Measurements from ENCODE around the gene COX6A2.

COX6A2 gene

DNA sequence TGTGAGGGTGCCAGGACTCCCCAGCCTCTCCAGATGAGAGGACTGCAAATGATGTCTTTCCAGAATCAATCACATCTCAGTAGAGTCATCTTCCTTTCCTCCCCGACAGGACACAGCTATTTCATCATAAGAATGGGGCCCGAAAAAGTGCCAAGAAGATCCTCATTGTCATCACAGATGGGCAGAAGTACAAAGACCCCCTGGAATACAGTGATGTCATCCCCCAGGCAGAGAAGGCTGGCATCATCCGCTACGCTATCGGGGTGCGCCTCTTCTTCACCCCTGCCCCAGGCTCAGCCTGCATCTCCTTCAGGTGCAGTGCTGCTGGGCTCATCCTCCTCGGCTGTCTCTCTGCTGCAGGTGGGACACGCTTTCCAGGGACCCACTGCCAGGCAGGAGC, 20.8 kb downstream of the COX6A2 start:
- DNase-seq: no peak

DNA sequence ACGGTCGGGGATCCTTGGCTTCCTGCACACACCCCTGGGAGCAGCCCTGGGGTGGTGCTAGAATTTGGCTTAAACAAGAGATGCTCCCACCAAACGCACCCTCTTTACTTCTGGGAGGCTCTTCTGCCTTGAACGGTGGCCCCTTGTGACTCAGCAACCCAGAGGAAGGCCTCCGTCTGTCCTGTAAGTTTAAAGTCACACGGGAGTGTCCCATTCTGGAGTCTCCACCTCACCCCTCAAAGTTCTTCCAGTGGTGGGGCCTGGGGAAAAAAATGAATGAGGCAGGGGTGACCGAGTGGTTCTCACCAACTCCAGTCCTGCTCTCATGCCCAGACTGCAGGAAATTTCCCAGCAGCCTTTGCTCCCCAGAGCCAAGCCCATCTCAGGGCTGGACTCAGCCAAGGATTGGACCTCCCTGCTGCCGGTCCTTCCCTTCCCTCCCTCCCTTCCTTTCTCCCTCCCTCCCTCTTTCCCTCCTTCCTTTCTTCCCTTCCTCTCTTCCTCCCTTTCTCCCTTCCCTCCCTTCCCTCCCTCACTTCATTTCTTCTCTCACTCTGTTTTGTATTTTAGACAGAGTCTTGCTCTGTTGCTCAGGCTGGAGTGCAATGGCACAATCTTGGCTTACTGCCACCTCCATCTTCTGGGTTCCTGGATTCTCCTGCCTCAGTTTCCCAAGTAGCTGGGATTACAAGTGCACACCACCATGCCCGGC, 23.7 kb downstream of the COX6A2 start:
- no peak for DNase-seq

DNA sequence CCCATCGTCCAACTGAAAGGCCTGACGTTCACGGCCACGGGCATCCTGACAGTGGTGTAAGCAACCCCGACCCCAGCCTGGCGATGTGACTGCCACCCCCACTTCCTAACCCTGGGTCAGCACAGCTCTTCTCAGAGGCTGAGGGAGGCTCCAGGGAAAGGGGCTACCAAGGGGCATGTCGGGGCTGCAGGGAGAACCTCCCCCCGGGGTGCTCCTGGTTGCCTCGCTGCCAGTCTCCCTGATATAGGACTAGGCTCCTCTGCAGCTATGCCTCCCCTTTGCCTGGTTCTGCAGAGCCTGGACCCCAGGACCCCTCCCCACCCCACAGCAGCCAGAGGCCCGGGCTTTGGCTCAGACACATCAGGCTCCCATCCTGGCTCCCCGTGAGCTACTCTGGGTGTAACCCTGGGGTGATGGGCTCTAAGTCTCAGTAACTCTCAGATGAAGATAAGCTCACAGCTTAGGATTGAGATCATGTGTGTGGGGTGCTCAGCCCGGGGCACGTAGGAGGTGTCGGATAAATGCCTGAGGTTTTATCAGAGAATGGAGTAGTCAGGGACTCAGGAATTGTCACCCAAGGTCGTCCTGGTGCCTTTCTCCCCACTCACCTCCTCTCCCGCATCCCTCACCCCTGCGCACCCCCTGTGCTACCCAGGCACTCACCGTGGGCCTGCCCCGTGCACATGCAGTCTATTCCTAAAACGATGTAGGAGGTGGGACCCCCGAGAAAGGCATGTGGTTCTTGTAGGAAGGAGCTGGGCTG, 24.4 kb downstream of the COX6A2 start:
- no peak for DNase-seq

DNA sequence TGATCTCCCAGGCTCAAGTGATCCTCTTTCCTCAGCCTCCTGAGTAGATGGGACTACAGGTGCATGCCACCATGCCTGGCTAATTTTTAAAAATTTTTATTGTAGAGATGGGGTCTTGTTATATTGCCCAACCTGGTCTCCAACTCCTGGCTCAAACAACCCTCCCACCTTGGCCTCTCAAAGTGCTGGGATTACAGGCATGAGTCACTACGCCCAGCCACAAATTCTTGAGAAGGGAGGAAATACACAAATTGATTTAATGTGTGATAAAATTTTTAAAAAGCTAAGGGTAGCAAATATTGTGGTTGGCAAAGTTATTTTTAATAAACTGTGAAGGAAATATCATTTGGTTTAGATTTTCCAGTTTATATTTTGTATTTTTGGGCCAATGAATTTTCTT, 25.5 kb downstream of the COX6A2 start:
- DNase-seq: no peak

DNA sequence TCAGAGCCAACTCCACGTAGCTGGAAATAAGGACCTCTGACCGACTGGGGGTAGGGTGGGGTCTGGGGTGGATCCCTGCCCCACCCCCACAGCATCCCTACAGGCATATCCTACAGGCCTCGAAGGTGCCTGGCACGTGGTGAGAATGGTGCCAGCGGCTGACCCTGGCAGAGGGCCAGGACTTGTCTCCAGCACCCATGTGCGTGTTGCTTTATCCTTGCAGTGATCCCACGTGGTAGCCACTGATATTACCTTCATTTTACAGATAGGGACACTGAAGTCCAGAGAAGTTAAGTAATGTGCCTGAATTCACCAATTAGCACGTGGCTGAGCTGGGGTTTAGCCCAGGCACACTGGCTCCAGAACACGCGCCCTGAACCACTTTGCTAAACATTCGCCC, 26.7 kb downstream of the COX6A2 start:
- DNase-seq: no peak

DNA sequence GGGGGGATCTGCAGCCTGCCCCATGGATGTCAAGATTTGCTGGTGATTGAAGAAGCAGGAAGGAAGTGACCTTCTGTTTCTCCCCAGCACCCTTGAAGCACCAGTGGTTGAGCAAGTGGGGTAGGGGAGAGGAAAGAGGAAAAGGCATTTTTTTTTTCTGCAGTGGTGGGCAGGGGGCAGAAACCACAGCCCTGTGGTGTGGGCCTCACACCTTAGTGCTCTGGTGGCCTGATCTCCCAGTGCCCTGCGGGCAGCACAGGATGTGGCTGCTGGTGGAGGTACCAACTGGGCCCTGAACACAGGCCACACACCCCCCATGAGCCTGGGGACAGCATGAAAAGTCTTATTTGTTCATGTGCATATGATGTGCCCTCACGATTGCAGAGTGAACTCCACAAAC, 28.0 kb downstream of the COX6A2 start:
- DNase-seq: no peak

DNA sequence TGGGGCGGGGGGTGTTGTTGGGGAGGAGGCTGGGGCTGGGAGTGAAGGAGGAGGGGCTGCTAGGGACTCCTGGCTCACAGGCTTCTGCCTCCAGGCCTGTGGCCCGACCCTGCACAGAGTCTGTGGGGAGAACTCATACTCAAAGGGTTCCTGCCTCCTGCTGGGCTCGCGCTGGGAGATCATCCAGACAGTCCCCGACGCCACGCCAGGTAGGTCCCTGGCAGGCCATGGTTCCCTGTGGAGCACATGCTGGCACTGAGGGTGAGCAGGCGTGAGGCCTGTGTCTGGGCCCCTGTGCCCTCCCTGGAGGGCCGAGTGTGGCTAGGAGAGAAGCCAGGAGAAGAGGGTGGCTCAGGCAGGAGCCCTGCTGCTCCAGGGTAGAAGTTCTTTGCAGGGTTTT, 30.5 kb downstream of the COX6A2 start:
- DNase-seq: no peak

DNA sequence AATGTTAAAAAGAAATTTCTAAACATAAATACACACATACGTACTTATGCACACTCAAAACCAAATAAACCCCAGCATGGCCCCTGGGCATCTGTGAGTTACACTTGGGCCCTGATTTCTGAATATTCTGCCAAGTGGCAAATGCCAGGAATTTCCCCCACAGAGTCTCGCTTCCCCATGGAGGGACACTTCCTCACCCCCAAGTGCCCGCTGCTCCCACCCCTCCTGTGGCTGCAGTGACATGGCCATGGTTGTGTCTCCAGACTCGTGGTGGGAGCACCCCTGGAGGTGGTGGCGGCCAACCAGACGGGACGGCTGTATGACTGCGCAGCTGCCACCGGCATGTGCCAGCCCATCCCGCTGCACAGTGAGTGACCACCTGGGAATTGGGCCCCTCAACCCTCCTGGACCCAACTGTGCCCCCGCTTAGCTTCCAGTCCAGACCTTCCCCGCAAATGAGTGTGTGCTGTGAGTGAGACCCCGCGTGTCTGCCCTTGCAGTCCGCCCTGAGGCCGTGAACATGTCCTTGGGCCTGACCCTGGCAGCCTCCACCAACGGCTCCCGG, 31.0 kb downstream of the COX6A2 start:
- DNase-seq: no peak

DNA sequence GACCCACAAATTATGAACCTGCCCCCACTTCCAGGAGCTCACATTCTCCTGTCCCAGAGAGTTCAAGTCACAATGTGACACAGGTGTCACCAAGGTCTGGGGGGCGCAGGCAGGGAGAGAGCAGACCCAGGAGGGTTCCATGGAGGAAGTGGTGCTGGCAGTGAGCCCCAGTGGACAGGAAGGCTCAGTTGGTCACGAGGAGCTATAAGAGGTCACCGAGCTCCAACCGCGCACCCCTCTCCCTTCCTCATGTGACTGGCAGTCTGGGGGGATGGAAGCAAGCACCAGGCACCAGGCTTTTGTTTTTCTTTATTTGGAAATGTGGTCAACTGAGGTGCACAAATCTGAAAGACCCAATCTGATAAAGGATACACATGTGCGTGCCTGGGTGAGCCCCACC, 32.5 kb downstream of the COX6A2 start:
- DNase-seq: no peak

DNA sequence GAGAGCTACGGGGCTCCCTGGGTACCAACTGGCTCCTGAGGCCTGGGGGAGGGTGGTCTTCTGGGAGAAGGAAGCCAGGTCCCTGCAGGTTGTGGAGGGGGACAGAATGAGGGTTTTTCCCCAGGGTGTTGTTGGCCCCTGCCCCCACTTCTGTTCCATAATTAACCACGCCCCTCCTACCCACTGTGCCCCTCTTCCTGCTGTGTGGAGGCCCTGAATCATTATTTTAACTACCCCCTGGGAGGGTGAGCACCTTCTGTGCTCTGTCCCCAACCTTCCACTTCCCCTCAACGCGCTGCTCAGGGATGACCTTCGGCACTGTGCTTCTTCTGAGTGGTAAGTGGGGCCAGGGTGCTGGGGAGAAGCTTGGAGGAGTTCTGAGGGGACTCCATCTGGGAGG, 35.1 kb downstream of the COX6A2 start, which contains the start of gene ITGAD:
Gene ITGAD (plus strand): TSS at position 280 of the 400 bp plus-strand sequence. CDS start 26 bp downstream, at position 306.
- no peak for DNase-seq

DNA sequence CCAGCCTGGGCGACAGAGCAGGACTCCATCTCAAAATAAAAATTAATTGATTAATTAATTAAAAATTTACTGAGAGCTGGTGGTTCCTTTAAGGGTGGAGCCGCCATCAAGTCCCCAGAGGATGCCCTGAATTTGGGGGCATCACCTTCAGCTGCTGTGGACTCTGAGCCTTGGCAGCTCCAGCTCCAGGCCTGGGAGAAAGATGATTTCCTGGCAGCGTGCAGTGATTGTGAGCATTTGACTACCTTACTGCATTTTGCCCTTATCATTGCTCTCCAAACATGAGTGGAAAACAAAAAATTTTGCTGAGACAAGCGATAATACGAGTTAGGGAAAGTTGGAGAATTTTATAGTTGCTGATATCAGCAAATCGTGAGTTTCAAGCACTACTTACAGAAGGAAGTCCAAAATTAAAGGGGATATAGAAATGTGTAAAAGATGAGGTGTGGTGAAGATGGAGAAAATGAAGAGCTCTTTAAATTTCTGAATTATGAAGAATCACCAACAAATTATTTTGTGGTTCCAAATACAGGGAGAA, 37.6 kb downstream of the COX6A2 start:
- DNase-seq: no peak

DNA sequence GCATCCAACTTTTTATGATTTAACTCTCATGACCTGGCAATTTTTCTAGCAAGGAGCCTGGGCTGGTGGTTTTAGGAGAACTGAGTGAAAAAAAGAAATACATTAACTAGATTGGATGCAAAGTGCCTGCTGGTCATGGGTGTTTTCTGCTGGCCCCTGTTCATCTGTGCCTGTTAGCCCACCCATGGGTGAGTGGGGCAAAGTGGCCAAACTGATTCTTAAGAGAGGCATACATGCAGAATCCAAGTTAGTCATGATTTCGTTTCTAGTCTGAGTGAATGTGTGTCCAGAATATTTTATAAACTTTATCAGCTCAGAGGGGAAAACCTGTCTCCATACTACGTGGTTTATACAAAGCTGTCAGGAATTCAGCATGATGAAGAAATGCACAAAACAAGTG, 39.6 kb downstream of the COX6A2 start:
- no peak for DNase-seq

DNA sequence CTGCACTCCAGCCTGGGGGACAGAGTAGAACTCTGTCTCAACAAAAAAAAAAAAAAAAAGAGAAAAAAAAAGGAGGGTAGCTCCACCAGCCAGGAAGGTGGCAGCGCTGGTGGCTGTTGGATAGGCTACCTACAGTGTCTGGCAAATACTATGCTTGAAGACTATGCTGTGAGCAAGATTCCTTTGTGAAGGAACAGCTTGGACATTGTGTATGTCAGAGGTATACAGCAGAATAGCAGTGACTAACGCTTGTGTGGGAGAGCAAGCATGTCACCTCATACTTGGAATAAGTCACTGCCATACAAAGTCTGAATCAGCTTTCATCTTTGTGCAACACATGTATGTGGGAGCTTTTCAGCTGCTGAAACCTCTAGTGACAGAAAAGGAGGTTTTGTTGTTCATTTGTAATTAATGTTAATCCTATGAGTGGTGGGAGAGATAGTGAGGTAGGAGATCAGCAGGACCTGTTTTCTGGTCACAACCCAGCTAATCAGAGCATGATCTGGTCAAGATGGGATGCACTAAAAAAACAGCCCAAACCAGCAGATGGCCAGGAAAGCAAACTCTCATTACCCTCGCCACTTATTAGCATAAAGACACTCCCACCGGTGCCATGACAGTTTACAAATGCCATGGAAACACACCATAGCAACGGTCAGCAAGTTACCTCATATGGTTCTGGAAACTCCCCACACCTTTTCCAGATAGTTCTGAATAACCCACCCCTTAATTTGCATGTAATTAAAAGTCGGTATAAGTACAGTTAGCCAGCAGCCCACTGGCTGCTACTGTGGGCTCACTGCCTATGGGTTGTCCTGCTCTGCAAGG, 41.8 kb downstream of the COX6A2 start:
- no peak for DNase-seq

DNA sequence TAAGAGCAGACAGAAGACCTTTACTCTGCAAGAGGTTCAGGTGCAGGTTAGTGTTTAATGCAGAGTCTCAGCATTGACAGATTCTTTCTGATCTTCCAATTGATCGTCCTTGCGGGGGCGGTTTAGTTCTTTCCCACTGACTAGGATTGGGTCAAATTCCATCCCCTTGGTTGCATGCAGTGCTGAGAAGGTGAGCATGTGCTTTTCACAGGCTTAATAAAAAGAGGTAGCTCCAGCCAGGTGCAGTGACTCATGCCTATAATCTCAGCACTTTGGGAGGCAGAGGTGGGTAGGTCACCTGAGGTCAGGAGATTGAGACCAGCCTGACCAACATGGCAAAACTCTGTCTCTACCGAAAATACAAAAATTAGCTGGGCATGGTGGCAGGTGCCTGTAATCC, 42.5 kb downstream of the COX6A2 start:
- DNase-seq: no peak

DNA sequence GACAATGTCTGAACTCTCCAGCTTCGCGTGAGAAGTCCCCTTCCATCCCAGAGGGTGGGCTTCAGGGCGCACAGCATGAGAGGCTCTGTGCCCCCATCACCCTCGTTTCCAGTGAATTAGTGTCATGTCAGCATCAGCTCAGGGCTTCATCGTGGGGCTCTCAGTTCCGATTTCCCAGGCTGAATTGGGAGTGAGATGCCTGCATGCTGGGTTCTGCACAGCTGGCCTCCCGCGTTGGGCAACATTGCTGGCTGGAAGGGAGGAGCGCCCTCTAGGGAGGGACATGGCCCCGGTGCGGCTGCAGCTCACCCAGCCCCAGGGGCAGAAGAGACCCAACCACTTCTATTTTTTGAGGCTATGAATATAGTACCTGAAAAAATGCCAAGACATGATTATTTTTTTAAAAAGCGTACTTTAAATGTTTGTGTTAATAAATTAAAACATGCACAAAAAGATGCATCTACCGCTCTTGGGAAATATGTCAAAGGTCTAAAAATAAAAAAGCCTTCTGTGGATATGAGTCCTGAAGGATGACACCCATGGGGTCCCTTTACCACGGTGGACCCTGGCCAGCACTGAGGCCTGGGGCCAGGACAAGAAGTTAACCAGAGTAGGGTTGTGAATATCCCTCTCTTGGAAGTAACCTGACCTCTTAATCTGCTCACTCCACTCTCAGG, 45.5 kb downstream of the COX6A2 start:
- peak; percentile 58 for DNase-seq

DNA sequence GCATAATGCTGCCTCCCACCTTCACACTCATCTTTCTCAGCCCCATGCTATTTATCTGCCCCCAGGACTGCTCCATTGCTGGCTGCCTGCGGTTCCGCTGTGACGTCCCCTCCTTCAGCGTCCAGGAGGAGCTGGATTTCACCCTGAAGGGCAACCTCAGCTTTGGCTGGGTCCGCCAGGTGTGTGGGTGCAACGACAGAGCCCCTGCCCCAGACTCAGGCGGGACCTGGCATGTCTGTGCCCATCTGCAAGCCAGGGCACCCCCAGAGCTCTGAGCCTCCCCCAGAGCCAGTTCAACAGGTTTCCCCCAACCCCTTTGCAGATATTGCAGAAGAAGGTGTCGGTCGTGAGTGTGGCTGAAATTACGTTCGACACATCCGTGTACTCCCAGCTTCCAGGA, 48.0 kb downstream of the COX6A2 start:
- DNase-seq: no peak

Measured in activated T-cell treated with anti-CD3 and anti-CD28 coated beads, Interleukin-2, amount 50 U/mL, for 1 hour (primary cell).